ENCODE results near the gene PPP6R2.
A peak's percentile ranks its signal among the peaks of the same experiment; 100 is the strongest.

The PPP6R2 gene

GRCh38 chr22:50475652-50476002, 132.5 kb downstream of the PPP6R2 start:
- Histone ChIP-seq H2AK5ac (ENCODE audit: low read depth, low read length) (peak overlapping the region; percentile 98), H3K9me3 (replicated peaks in 1 of 2; ENCODE audit: control insufficient read depth in 2 of 2, insufficient read depth in 1 of 2, low read depth in 1 of 2, low read length in 2 of 2) (peaks cover 2 to 4% of the 10 kb centered on the region in 2 donors), H3K4me3 (ENCODE audit: low read length in 2 of 2) (peak overlapping the region in 1 of 2 donors; percentile 80), H3K27me3 (ENCODE audit: control insufficient read depth in 3 of 3, insufficient read depth in 3 of 3, low read depth in 1 of 3, low read length in 3 of 3) (peaks cover 3 to 16% (median 10%) of the 10 kb centered on the region in 3 experiments), H2BK12ac (ENCODE audit: low read length) (peak overlapping the region; percentile 30), H3K14ac (ENCODE audit: low read length) (no peak overlapping the region), H3K23ac (ENCODE audit: low read depth, low read length, poor library complexity) (peak overlapping the region; percentile 89), H2BK5ac (ENCODE audit: low read length) (peak overlapping the region; percentile 10), H3K4me2 (ENCODE audit: insufficient read depth, low read length, poor library complexity, severe bottlenecking) (peak overlapping the region; percentile 73), H2AFZ (ENCODE audit: low read length) (peak overlapping the region; percentile 97), H3K4ac (ENCODE audit: low read length) (no peak overlapping the region), H2BK120ac (ENCODE audit: low read depth, low read length) (no peak overlapping the region), H3K27ac (replicated peaks; ENCODE audit: low read length) (no peak overlapping the region), H3K9ac (ENCODE audit: low read depth, low read length, poor library complexity) (peak overlapping the region; percentile 86), H4K8ac (ENCODE audit: low read depth, low read length) (no peak overlapping the region), H2BK15ac (ENCODE audit: low read length) (peak overlapping the region; percentile 93), H3K36me3 (replicated peaks in 1 of 2; ENCODE audit: control insufficient read depth in 2 of 2, insufficient read depth in 2 of 2, low read length in 2 of 2) (peaks cover 0 to 25% of the 10 kb centered on the region in 2 donors), H3K18ac (ENCODE audit: low read length) (peak overlapping the region; percentile 97), H3K79me1 (ENCODE audit: low read depth, low read length) (peaks cover 36% of the 10 kb centered on the region), H3K4me1 (ENCODE audit: control insufficient read depth in 2 of 2, insufficient read depth in 1 of 2, low read depth in 1 of 2, low read length in 2 of 2) (peaks cover 10 to 11% of the 10 kb centered on the region in 2 donors), H4K91ac (ENCODE audit: low read depth, low read length, poor library complexity) (no peak overlapping the region)
- WGBS, 2 donors (ENCODE audit: extremely low coverage in 2 of 2, insufficient read length in 2 of 2, insufficient replicate concordance in 1 of 2): no CpG with 5 or more reads among the region's 6 CpGs
- DNase-seq (ENCODE audit: low spot score): no peak

DNA sequence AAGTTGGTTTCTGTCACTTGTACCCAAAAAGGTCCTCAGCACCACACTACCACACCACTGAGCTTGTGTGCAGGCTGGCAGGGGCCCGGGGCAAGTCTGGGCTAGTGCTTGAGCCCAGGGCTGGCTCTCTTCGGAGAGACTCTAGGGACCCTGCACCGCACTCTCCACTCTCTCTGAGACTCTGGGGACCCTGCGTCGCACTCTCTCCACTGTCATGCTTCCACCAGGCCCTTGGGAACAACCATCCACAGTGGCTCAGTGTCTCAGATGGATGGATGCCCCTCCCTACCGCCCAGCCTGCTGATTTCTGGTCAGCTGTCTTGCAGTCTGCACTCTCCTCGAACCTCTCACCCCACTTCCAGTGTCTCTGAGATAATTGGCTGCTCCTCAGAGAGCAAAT, 133.7 kb downstream of the PPP6R2 start:
- Histone ChIP-seq H4K91ac (ENCODE audit: low read depth, low read length, poor library complexity) (no peak overlapping the region), H3K18ac (ENCODE audit: low read length) (no peak overlapping the region), H3K9me3 (replicated peaks in 1 of 2; ENCODE audit: control insufficient read depth in 2 of 2, insufficient read depth in 1 of 2, low read depth in 1 of 2, low read length in 2 of 2) (peaks cover 2 to 4% of the 10 kb centered on the region in 2 donors), H2BK5ac (ENCODE audit: low read length) (no peak overlapping the region), H3K4me3 (ENCODE audit: low read length in 2 of 2) (no peak overlapping the region), H3K4ac (ENCODE audit: low read length) (no peak overlapping the region), H3K14ac (ENCODE audit: low read length) (no peak overlapping the region), H3K36me3 (replicated peaks in 1 of 2; ENCODE audit: control insufficient read depth in 2 of 2, insufficient read depth in 2 of 2, low read length in 2 of 2) (peaks cover 0 to 17% of the 10 kb centered on the region in 2 donors), H3K23ac (ENCODE audit: low read depth, low read length, poor library complexity) (peak overlapping the region; percentile 43), H2AK5ac (ENCODE audit: low read depth, low read length) (peak overlapping the region; percentile 74), H3K27me3 (ENCODE audit: control insufficient read depth in 3 of 3, insufficient read depth in 3 of 3, low read depth in 1 of 3, low read length in 3 of 3) (peaks cover 3 to 23% (median 16%) of the 10 kb centered on the region in 3 experiments), H2AFZ (ENCODE audit: low read length) (peak overlapping the region; percentile 25), H3K9ac (ENCODE audit: low read depth, low read length, poor library complexity) (no peak overlapping the region), H2BK12ac (ENCODE audit: low read length) (no peak overlapping the region), H3K79me1 (ENCODE audit: low read depth, low read length) (peaks cover 24% of the 10 kb centered on the region), H3K4me2 (ENCODE audit: insufficient read depth, low read length, poor library complexity, severe bottlenecking) (no peak overlapping the region), H4K8ac (ENCODE audit: low read depth, low read length) (no peak overlapping the region), H3K27ac (replicated peaks; ENCODE audit: low read length) (no peak overlapping the region), H2BK15ac (ENCODE audit: low read length) (peak overlapping the region; percentile 75), H3K4me1 (ENCODE audit: control insufficient read depth in 2 of 2, insufficient read depth in 1 of 2, low read depth in 1 of 2, low read length in 2 of 2) (peaks cover 10 to 12% of the 10 kb centered on the region in 2 donors), H2BK120ac (ENCODE audit: low read depth, low read length) (peak overlapping the region; percentile 2)
- WGBS, 2 donors (ENCODE audit: extremely low coverage in 2 of 2, insufficient read length in 2 of 2, insufficient replicate concordance in 1 of 2): no CpG with 5 or more reads among the region's 7 CpGs
- DNase-seq (ENCODE audit: low spot score): no peak

DNA sequence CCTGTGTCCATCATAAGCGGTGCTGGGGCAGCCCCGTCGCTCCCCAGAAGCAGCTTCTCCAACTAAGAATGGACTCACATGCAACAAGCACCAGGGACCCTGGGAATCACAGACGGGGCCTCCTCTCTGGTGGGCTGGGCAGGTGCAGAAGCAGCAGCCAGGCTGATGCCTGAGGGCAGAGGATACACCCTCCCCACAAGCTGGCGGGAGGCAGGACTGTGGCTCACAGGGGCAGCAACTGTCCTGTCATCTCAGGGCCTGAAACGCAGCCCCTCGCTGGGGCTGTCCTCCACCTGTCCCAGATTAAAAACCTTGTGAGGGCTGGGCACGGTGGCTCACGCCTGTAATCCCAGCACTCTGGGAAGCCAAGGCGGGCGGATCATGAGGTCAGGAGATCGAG, 134.8 kb downstream of the PPP6R2 start:
- H3K14ac ChIP-seq (ENCODE audit: low read length): no peak overlapping the region
- H2AK5ac ChIP-seq (ENCODE audit: low read depth, low read length): peak overlapping the region; percentile 56
- no peak overlapping the region for H2BK120ac ChIP-seq (ENCODE audit: low read depth, low read length)
- no peak overlapping the region for H2BK5ac ChIP-seq (ENCODE audit: low read length)
- no peak overlapping the region for H3K4me3 ChIP-seq (ENCODE audit: low read length in 2 of 2)
- H2AFZ ChIP-seq (ENCODE audit: low read length): no peak overlapping the region
- peak overlapping the region; percentile 37 for H2BK15ac ChIP-seq (ENCODE audit: low read length)
- H3K4me1 ChIP-seq (ENCODE audit: control insufficient read depth in 2 of 2, insufficient read depth in 1 of 2, low read depth in 1 of 2, low read length in 2 of 2): peaks cover 10 to 14% of the 10 kb centered on the region in 2 donors
- H3K36me3 ChIP-seq (replicated peaks in 1 of 2; ENCODE audit: control insufficient read depth in 2 of 2, insufficient read depth in 2 of 2, low read length in 2 of 2): peaks cover 0 to 7% of the 10 kb centered on the region in 2 donors
- H3K4me2 ChIP-seq (ENCODE audit: insufficient read depth, low read length, poor library complexity, severe bottlenecking): no peak overlapping the region
- H3K79me1 ChIP-seq (ENCODE audit: low read depth, low read length): peaks cover 16% of the 10 kb centered on the region
- peak overlapping the region; percentile 58 for H2BK12ac ChIP-seq (ENCODE audit: low read length)
- no peak overlapping the region for H3K4ac ChIP-seq (ENCODE audit: low read length)
- H3K23ac ChIP-seq (ENCODE audit: low read depth, low read length, poor library complexity): peak overlapping the region; percentile 91
- no peak overlapping the region for H3K18ac ChIP-seq (ENCODE audit: low read length)
- no CpG with 5 or more reads among the region's 12 CpGs for WGBS, 2 donors (ENCODE audit: extremely low coverage in 2 of 2, insufficient read length in 2 of 2, insufficient replicate concordance in 1 of 2)
- no peak overlapping the region for H3K27ac ChIP-seq (replicated peaks; ENCODE audit: low read length)
- no peak overlapping the region for H4K91ac ChIP-seq (ENCODE audit: low read depth, low read length, poor library complexity)
- peaks cover 3 to 34% (median 16%) of the 10 kb centered on the region in 3 experiments for H3K27me3 ChIP-seq (ENCODE audit: control insufficient read depth in 3 of 3, insufficient read depth in 3 of 3, low read depth in 1 of 3, low read length in 3 of 3)
- no peak overlapping the region for H3K9ac ChIP-seq (ENCODE audit: low read depth, low read length, poor library complexity)
- H4K8ac ChIP-seq (ENCODE audit: low read depth, low read length): no peak overlapping the region
- H3K9me3 ChIP-seq (replicated peaks in 1 of 2; ENCODE audit: control insufficient read depth in 2 of 2, insufficient read depth in 1 of 2, low read depth in 1 of 2, low read length in 2 of 2): peaks cover 2 to 4% of the 10 kb centered on the region in 2 donors
- DNase-seq (ENCODE audit: low spot score): no peak

- no peak overlapping the region for H3K18ac ChIP-seq (ENCODE audit: low read length)
- peaks cover 2 to 4% of the 10 kb centered on the region in 2 donors for H3K9me3 ChIP-seq (replicated peaks in 1 of 2; ENCODE audit: control insufficient read depth in 2 of 2, insufficient read depth in 1 of 2, low read depth in 1 of 2, low read length in 2 of 2)
- no peak overlapping the region for H2BK15ac ChIP-seq (ENCODE audit: low read length)
- H3K36me3 ChIP-seq (replicated peaks in 1 of 2; ENCODE audit: control insufficient read depth in 2 of 2, insufficient read depth in 2 of 2, low read length in 2 of 2): no peaks in the 10 kb centered on the region
- H3K9ac ChIP-seq (ENCODE audit: low read depth, low read length, poor library complexity): no peak overlapping the region
- no peak overlapping the region for H3K23ac ChIP-seq (ENCODE audit: low read depth, low read length, poor library complexity)
- H3K4me1 ChIP-seq (ENCODE audit: control insufficient read depth in 2 of 2, insufficient read depth in 1 of 2, low read depth in 1 of 2, low read length in 2 of 2): peaks cover 4 to 6% of the 10 kb centered on the region in 2 donors
- no peak overlapping the region for H4K91ac ChIP-seq (ENCODE audit: low read depth, low read length, poor library complexity)
- no peak overlapping the region for H2AK5ac ChIP-seq (ENCODE audit: low read depth, low read length)
- H2BK120ac ChIP-seq (ENCODE audit: low read depth, low read length): no peak overlapping the region
- H2BK5ac ChIP-seq (ENCODE audit: low read length): no peak overlapping the region
- no peak overlapping the region for H3K27ac ChIP-seq (replicated peaks; ENCODE audit: low read length)
- no peak overlapping the region for H3K4ac ChIP-seq (ENCODE audit: low read length)
- no peak overlapping the region for H2AFZ ChIP-seq (ENCODE audit: low read length)
- DNase-seq (ENCODE audit: low spot score): no peak
- no peak overlapping the region for H3K4me2 ChIP-seq (ENCODE audit: insufficient read depth, low read length, poor library complexity, severe bottlenecking)
- H3K79me1 ChIP-seq (ENCODE audit: low read depth, low read length): peaks cover 4% of the 10 kb centered on the region
- H3K4me3 ChIP-seq (ENCODE audit: low read length in 2 of 2): no peak overlapping the region
- H4K8ac ChIP-seq (ENCODE audit: low read depth, low read length): no peak overlapping the region
- H3K27me3 ChIP-seq (ENCODE audit: control insufficient read depth in 3 of 3, insufficient read depth in 3 of 3, low read depth in 1 of 3, low read length in 3 of 3): peaks cover 3 to 50% (median 16%) of the 10 kb centered on the region in 3 experiments
- no peak overlapping the region for H2BK12ac ChIP-seq (ENCODE audit: low read length)
- peak overlapping the region; percentile 89 for H3K14ac ChIP-seq (ENCODE audit: low read length)
- WGBS, 2 donors (ENCODE audit: extremely low coverage in 2 of 2, insufficient read length in 2 of 2, insufficient replicate concordance in 1 of 2): no CpG with 5 or more reads among the region's 11 CpGs
These were observed 136.6 kb downstream of the PPP6R2 start for GRCh38 chr22:50479721-50480120.

Measured in neuronal stem cell (in vitro differentiated cells).